ENCODE data around the gene COA1.
"Not testable (repeated sequence)": the region's sequence is repeated elsewhere in the genome, so short reads cannot be mapped to it uniquely, and the experiment has no call there.

COA1 gene

GRCh38 chr7:43689115-43689514 lies 40.2 kb downstream of the COA1 start:
- DNase-seq (ENCODE audit: low read depth in 2 of 2) = no peak

GRCh38 chr7:43687866-43688265 lies 41.5 kb downstream of the COA1 start:
- DNase-seq (ENCODE audit: low read depth in 2 of 2) = not testable (repeated sequence)

GRCh38 chr7:43686991-43687390 lies 42.3 kb downstream of the COA1 start:
- DNase-seq (ENCODE audit: low read depth in 2 of 2) = no peak

GRCh38 chr7:43680736-43681135 lies 48.6 kb downstream of the COA1 start:
- DNase-seq (ENCODE audit: low read depth in 2 of 2) = no peak

GRCh38 chr7:43679210-43680068 lies 49.9 kb downstream of the COA1 start:
- no peak for DNase-seq (ENCODE audit: low read depth in 2 of 2)

- DNase-seq (ENCODE audit: low read depth in 2 of 2) = no peak
These were observed 51.0 kb downstream of the COA1 start for GRCh38 chr7:43678315-43678714.

GRCh38 chr7:43677864-43678263 lies 51.5 kb downstream of the COA1 start:
- no peak for DNase-seq (ENCODE audit: low read depth in 2 of 2)

- no peak for DNase-seq (ENCODE audit: low read depth in 2 of 2)
These were observed 54.5 kb downstream of the COA1 start for GRCh38 chr7:43674559-43675436.

GRCh38 chr7:43673243-43673976 lies 55.9 kb downstream of the COA1 start:
- DNase-seq (ENCODE audit: low read depth in 2 of 2) = not testable (repeated sequence)

- no peak for DNase-seq (ENCODE audit: low read depth in 2 of 2)
These were observed 57.8 kb downstream of the COA1 start for GRCh38 chr7:43671521-43671920.

GRCh38 chr7:43669286-43670081 lies 59.8 kb downstream of the COA1 start:
- peak; percentile 59 to 62 for DNase-seq (ENCODE audit: low read depth in 2 of 2)

GRCh38 chr7:43668035-43668434 lies 61.3 kb downstream of the COA1 start:
- no peak for DNase-seq (ENCODE audit: low read depth in 2 of 2)

GRCh38 chr7:43666938-43667337 lies 62.4 kb downstream of the COA1 start:
- DNase-seq (ENCODE audit: low read depth in 2 of 2) = no peak

GRCh38 chr7:43664681-43665080 lies 64.6 kb downstream of the COA1 start:
- no peak for DNase-seq (ENCODE audit: low read depth in 2 of 2)

- DNase-seq (ENCODE audit: low read depth in 2 of 2) = no peak
These were observed 69.2 kb downstream of the COA1 start for GRCh38 chr7:43660141-43660540.

- no peak for DNase-seq (ENCODE audit: low read depth in 2 of 2)
These were observed 69.8 kb downstream of the COA1 start for GRCh38 chr7:43659549-43659896.

GRCh38 chr7:43658718-43659548 lies 70.4 kb downstream of the COA1 start:
- DNase-seq (ENCODE audit: low read depth in 2 of 2) = no peak

GRCh38 chr7:43656997-43657396 lies 72.3 kb downstream of the COA1 start:
- DNase-seq (ENCODE audit: low read depth in 2 of 2) = no peak

- DNase-seq (ENCODE audit: low read depth in 2 of 2) = no peak
These were observed 73.7 kb downstream of the COA1 start for GRCh38 chr7:43655584-43655983.

GRCh38 chr7:43653891-43654504 lies 75.3 kb downstream of the COA1 start:
- no peak for DNase-seq (ENCODE audit: low read depth in 2 of 2)
